SK-N-SH treated with all-trans-retinoic acid at 6 μM for 48 hours (cell line): ENCODE data around the gene SEL1L3.

ENCODE experiments used
- ARNTL ChIP-seq: fragments of 450-650 bp; formaldehyde crosslinking; IDR thresholded peaks from 2 replicates; pipeline ENCODE4 v1.5.0; 2020; ENCODE audit warnings: low read depth, mild to moderate bottlenecking, moderate library complexity, borderline replicate concordance
- BACH2 ChIP-seq: fragments of 250-450 bp; sonication (Bioruptor Pico); IDR thresholded peaks from 2 replicates; pipeline ENCODE4 v1.9.0; 2021; ENCODE audit warnings: mild to moderate bottlenecking, borderline replicate concordance
- CSRNP3 ChIP-seq: fragments of 250-450 bp; sonication (Bioruptor Pico); IDR thresholded peaks from 2 replicates; pipeline ENCODE4 v1.5.1; 2021; ENCODE audit warnings: mild to moderate bottlenecking, moderate library complexity
- ISL1 ChIP-seq: fragments of 250-450 bp; sonication (Bioruptor Pico); IDR thresholded peaks from 2 replicates; pipeline ENCODE4 v2.1.2; 2022; ENCODE audit warnings: mild to moderate bottlenecking, moderate library complexity
- PATZ1 ChIP-seq: fragments of 250-450 bp; sonication (Bioruptor Pico); IDR thresholded peaks from 2 replicates; pipeline ENCODE4 v1.8.0; 2020; ENCODE audit warnings: mild to moderate bottlenecking, moderate library complexity, borderline replicate concordance
- PPARA ChIP-seq: fragments of 250-450 bp; sonication (Bioruptor Pico); IDR thresholded peaks from 2 replicates; pipeline ENCODE4 v1.5.0; 2020; ENCODE audit warnings: mild to moderate bottlenecking, borderline replicate concordance
- RARB ChIP-seq: fragments of 250-450 bp; sonication (Bioruptor Pico); IDR thresholded peaks from 2 replicates; pipeline ENCODE4 v1.8.0; 2021; ENCODE audit warnings: mild to moderate bottlenecking, moderate library complexity
- SNAI2 ChIP-seq: fragments of 250-450 bp; sonication (Bioruptor Pico); IDR thresholded peaks from 2 replicates; pipeline ENCODE4 v1.5.0; 2020; ENCODE audit warnings: mild to moderate bottlenecking, moderate library complexity
- ZFP3 ChIP-seq: fragments of 250-450 bp; sonication (Bioruptor Pico); IDR thresholded peaks from 2 replicates; pipeline ENCODE4 v1.5.0; 2020; ENCODE audit warnings: mild to moderate bottlenecking, moderate library complexity
- ZFP30 ChIP-seq: fragments of 450-650 bp; formaldehyde crosslinking; IDR thresholded peaks from 2 replicates; pipeline ENCODE4 v1.5.0; 2022; ENCODE audit warnings: mild to moderate bottlenecking, moderate library complexity
- ZNF8 ChIP-seq: fragments of 450-650 bp; formaldehyde crosslinking; IDR thresholded peaks from 2 replicates; pipeline ENCODE4 v1.5.0; 2020; ENCODE audit warnings: mild to moderate bottlenecking, moderate library complexity
- TF ChIP-seq, protein P1 (sequence below): fragments of 250-450 bp; sonication (Bioruptor Pico); IDR thresholded peaks from 2 replicates; pipeline ENCODE4 v1.5.1; 2020; ENCODE audit warnings: low read depth, mild to moderate bottlenecking, moderate library complexity

GRCh38 chr4:25834411-25835107 is 28.2 kb downstream of the SEL1L3 start:
- TF ChIP-seq PATZ1 (CRISPR knock-in tag), result no peak
- no peak for TF ChIP-seq ARNTL (CRISPR knock-in tag)
- no peak for TF ChIP-seq BACH2
- no peak for TF ChIP-seq ISL1 (CRISPR knock-in tag)
- TF ChIP-seq ZFP3, result no peak
- no peak for TF ChIP-seq CSRNP3
- no peak for TF ChIP-seq ZNF8 (CRISPR knock-in tag)
- TF ChIP-seq, protein P1, sequence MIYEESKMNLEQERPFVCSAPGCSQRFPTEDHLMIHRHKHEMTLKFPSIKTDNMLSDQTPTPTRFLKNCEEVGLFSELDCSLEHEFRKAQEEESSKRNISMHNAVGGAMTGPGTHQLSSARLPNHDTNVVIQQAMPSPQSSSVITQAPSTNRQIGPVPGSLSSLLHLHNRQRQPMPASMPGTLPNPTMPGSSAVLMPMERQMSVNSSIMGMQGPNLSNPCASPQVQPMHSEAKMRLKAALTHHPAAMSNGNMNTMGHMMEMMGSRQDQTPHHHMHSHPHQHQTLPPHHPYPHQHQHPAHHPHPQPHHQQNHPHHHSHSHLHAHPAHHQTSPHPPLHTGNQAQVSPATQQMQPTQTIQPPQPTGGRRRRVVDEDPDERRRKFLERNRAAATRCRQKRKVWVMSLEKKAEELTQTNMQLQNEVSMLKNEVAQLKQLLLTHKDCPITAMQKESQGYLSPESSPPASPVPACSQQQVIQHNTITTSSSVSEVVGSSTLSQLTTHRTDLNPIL (CRISPR knock-in tag), result no peak
- TF ChIP-seq ZFP30 (CRISPR knock-in tag), result no peak
- no peak for TF ChIP-seq SNAI2 (CRISPR knock-in tag)
- TF ChIP-seq PPARA, result no peak
- TF ChIP-seq RARB (CRISPR knock-in tag), result no peak
